HG02642 (cell line): Measurements from ENCODE around the gene GALNTL6.

Experiments used
- ATAC-seq: cut with Tn5 transposase; IDR thresholded peaks from one replicate; pipeline ENCODE4 v1.9.1; 2021; ENCODE audit warnings: mild to moderate bottlenecking; ENCODE audit not compliant: unreplicated experiment, poor library complexity

The GALNTL6 gene

GRCh38 chr4:173073939-173074500 is 1260.8 kb downstream of the GALNTL6 start:
- no peak for ATAC-seq

- ATAC-seq = no peak
These were observed 1261.3 kb downstream of the GALNTL6 start for GRCh38 chr4:173074501-173074946.

- ATAC-seq = no peak
These were observed 1263.9 kb downstream of the GALNTL6 start for GRCh38 chr4:173076903-173077634.

GRCh38 chr4:173088144-173088543 is 1274.9 kb downstream of the GALNTL6 start:
- ATAC-seq = no peak
